Gastrocnemius medialis (tissue), 4 donors: ENCODE results near the gene CEP83.

Experiments
- POLR2A ChIP-seq, 2 donors: fragments of 450-650 bp; IDR thresholded peaks; one replicate each; pipeline ENCODE4 v1.6.1; 2017; ENCODE audit warnings: antibody characterized with exemption in 2 of 2, mild to moderate bottlenecking in 2 of 2, moderate library complexity in 2 of 2
- TF ChIP-seq, protein P1 (sequence below), 5 experiments: fragments of 450-650 bp in 3 of 5; fragments of 200-600 bp in 2 of 5; sonication (generic) in 2 of 5; IDR thresholded peaks in 4 of 5; conservative IDR thresholded peaks in 1 of 5; 1 replicate in 4 of 5; 2 replicates in 1 of 5; pipeline ENCODE4 v1.5.1; 2016 to 2019; ENCODE audit warnings: antibody characterized with exemption in 5 of 5, mild to moderate bottlenecking in 3 of 5, moderate library complexity in 3 of 5

- TF ChIP-seq, protein P1, sequence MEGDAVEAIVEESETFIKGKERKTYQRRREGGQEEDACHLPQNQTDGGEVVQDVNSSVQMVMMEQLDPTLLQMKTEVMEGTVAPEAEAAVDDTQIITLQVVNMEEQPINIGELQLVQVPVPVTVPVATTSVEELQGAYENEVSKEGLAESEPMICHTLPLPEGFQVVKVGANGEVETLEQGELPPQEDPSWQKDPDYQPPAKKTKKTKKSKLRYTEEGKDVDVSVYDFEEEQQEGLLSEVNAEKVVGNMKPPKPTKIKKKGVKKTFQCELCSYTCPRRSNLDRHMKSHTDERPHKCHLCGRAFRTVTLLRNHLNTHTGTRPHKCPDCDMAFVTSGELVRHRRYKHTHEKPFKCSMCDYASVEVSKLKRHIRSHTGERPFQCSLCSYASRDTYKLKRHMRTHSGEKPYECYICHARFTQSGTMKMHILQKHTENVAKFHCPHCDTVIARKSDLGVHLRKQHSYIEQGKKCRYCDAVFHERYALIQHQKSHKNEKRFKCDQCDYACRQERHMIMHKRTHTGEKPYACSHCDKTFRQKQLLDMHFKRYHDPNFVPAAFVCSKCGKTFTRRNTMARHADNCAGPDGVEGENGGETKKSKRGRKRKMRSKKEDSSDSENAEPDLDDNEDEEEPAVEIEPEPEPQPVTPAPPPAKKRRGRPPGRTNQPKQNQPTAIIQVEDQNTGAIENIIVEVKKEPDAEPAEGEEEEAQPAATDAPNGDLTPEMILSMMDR (IDR thresholded peaks at IDR 0.05 in 4 of 5, conservative IDR thresholded peaks at IDR 0.05 in 1 of 5) = no peak
- TF ChIP-seq POLR2A (IDR thresholded peaks at IDR 0.05) = no peak
These were observed 58.3 kb downstream of the CEP83 start for GRCh38 chr12:94401326-94401725.
